Esophagus squamous epithelium (tissue), 5 donors: ENCODE data around the gene AIFM3. TPM values are rescaled to one million over a fixed set of nuclear protein-coding genes. Genes with fewer than 3 reads are reported as not detected.

Experiments
- DNase-seq: peaks from one replicate; lab custom pipeline; 2025; lab: John Stamatoyannopoulos, UW
- H3K27ac ChIP-seq, 4 donors: fragments of 200-600 bp; sonication (generic); one replicate each; pipeline ENCODE4 v1.5.1; 2016 to 2019; ENCODE audit warnings: mild to moderate bottlenecking in 1 of 4
- H3K27me3 ChIP-seq, 4 donors: fragments of 200-600 bp; sonication (generic); 1 replicate in 3 of 4; 2 replicates in 1 of 4; pipeline versions ENCODE4 v1.5.1 to v1.6.0; 2017 to 2021; ENCODE audit warnings: antibody characterized with exemption in 1 of 4
- H3K36me3 ChIP-seq, 3 donors: fragments of 200-600 bp; sonication (generic); one replicate each; pipeline ENCODE4 v1.5.1; 2016 to 2019
- H3K4me1 ChIP-seq, 3 donors: fragments of 200-600 bp; sonication (generic); one replicate each; pipeline ENCODE4 v1.5.1; 2017 to 2019
- H3K4me3 ChIP-seq, 4 donors: fragments of 200-600 bp; sonication (generic); 1 replicate in 3 of 4; 2 replicates in 1 of 4; pipeline ENCODE4 v1.5.1; 2016 to 2019; ENCODE audit warnings: mild to moderate bottlenecking in 2 of 4, moderate library complexity in 1 of 4
- H3K9me3 ChIP-seq, 3 donors: fragments of 200-600 bp; sonication (generic); one replicate each; pipeline ENCODE4 v1.5.1; 2016 to 2019
- CTCF ChIP-seq, 6 experiments: fragments of 450-650 bp in 4 of 6; fragments of 200-600 bp in 2 of 6; sonication (generic) in 2 of 6; IDR thresholded peaks; one replicate each; pipeline ENCODE4 v1.5.1; 2016 to 2019; ENCODE audit warnings: antibody characterized with exemption in 6 of 6, mild to moderate bottlenecking in 4 of 6, moderate library complexity in 4 of 6
- POLR2A ChIP-seq, 4 donors: fragments of 450-650 bp; IDR thresholded peaks; one replicate each; pipeline ENCODE4 v1.6.1; 2017; ENCODE audit warnings: antibody characterized with exemption in 4 of 4, mild to moderate bottlenecking in 4 of 4, moderate library complexity in 3 of 4
- WGBS, 2 donors: methylation state at CpG; one replicate each; pipeline ENCODE4 v1.1.5; 2018; 5-methylcytosine and 5-hydroxymethylcytosine counted together
- intact Hi-C: fragments of 100-400 bp; cut with DNase I; formaldehyde crosslinking; loops from one replicate; pipeline ENCODE4 v1.15.0; 2022
- total RNA-seq, 4 donors: library from RNA; depleted of rRNA; stranded (reverse); fragments of >200 nt; gene quantifications; one replicate each; pipeline ENCODE4 v1.1.0, GENCODE V29; 2016
- donor health status: DM: yes; HTN: yes; CAD: no.

The AIFM3 gene
- total RNA-seq, 4 donors from 2014 or later, result 0.30 to 1.9 (median 0.94) TPM

GRCh38 chr22:20997536-20998257 lies 30.6 kb downstream of the AIFM3 start:
- Histone ChIP-seq H3K36me3 (peaks cover 25 to 79% (median 34%) of the 10 kb centered on the region in 3 donors), H3K4me3 (no peak overlapping the region)

GRCh38 chr22:20998411-20999336 lies 31.6 kb downstream of the AIFM3 start:
- H3K4me1 ChIP-seq, result peaks cover 18 to 44% (median 26%) of the 10 kb centered on the region in 3 donors
- TF ChIP-seq CTCF (IDR thresholded peaks at IDR 0.05) (no peak), POLR2A (IDR thresholded peaks at IDR 0.05) (no peak)
- DNase-seq, result no peak
- intact Hi-C loops, result no loop called here
- H3K36me3 ChIP-seq, result peaks cover 25 to 69% (median 31%) of the 10 kb centered on the region in 3 donors
- WGBS, 2 donors, result 24 to 53% methylated on average over 3 of the region's 7 CpGs
- H3K27ac ChIP-seq, result peak overlapping the region in 1 of 4 donors; percentile 5
- no peaks in the 10 kb centered on the region for H3K9me3 ChIP-seq
- H3K27me3 ChIP-seq, result no peaks in the 10 kb centered on the region
- H3K4me3 ChIP-seq, result no peak overlapping the region

More at GRCh38 chr22:20997536-20998257, 30.6 kb downstream of the AIFM3 start:
- H3K9me3 ChIP-seq, result no peaks in the 10 kb centered on the region
- intact Hi-C loops, result no loop called here
- WGBS, 2 donors, result 74 to 100% methylated on average over 1 to 6 of the region's 13 CpGs
- H3K4me1 ChIP-seq, result peaks cover 15 to 34% (median 18%) of the 10 kb centered on the region in 3 donors
- no peak for DNase-seq
- H3K27ac ChIP-seq, result no peak overlapping the region
- H3K27me3 ChIP-seq, result no peaks in the 10 kb centered on the region
- TF ChIP-seq CTCF (IDR thresholded peaks at IDR 0.05), result no peak
- no peak for TF ChIP-seq POLR2A (IDR thresholded peaks at IDR 0.05)

GRCh38 chr22:20999350-21000206 lies 32.5 kb downstream of the AIFM3 start:
- WGBS, 2 donors, result 69 to 80% methylated on average over 1 to 3 of the region's 27 CpGs
- no peak for DNase-seq
- Histone ChIP-seq H3K27me3 (no peaks in the 10 kb centered on the region), H3K9me3 (no peaks in the 10 kb centered on the region), H3K4me1 (peaks cover 18 to 48% (median 29%) of the 10 kb centered on the region in 3 donors), H3K27ac (peak overlapping the region in 2 of 4 donors; percentile 5 to 100), H3K36me3 (peaks cover 23 to 60% (median 31%) of the 10 kb centered on the region in 3 donors), H3K4me3 (peak overlapping the region in 1 of 4 donors; percentile 93)
- TF ChIP-seq CTCF (IDR thresholded peaks at IDR 0.05) (no peak), POLR2A (IDR thresholded peaks at IDR 0.05) (no peak)
- intact Hi-C loops, result no loop called here

- Histone ChIP-seq H3K9me3 (no peaks in the 10 kb centered on the region), H3K36me3 (peaks cover 19 to 52% (median 26%) of the 10 kb centered on the region in 3 donors), H3K4me1 (peaks cover 18 to 48% (median 29%) of the 10 kb centered on the region in 3 donors), H3K27ac (peak overlapping the region; percentile 99 to 100 (median 100)), H3K4me3 (peak overlapping the region; percentile 80 to 93 (median 84)), H3K27me3 (no peaks in the 10 kb centered on the region)
- DNase-seq, result no peak
- WGBS, 2 donors, result 24 to 35% methylated on average over 10 to 11 of the region's 22 CpGs
- intact Hi-C loops, result no loop called here
- TF ChIP-seq POLR2A (IDR thresholded peaks at IDR 0.05), result no peak
- no peak for TF ChIP-seq CTCF (IDR thresholded peaks at IDR 0.05)
Measured at GRCh38 chr22:21000207-21000986, 33.3 kb downstream of the AIFM3 start.
